WTC11 (cell line): ENCODE measurements around the gene ETF1. TPM values are rescaled to one million over a fixed set of nuclear protein-coding genes. Genes with fewer than 3 reads are reported as not detected.
A peak's percentile ranks its signal among the peaks of the same experiment; 100 is the strongest.

ENCODE experiments used
- ATAC-seq: fragments of 200-7000 bp; cut with Tn5 transposase; 2 replicates; pipeline ENCODE4 v1.10.0; 2021; ENCODE audit warnings: mild to moderate bottlenecking, moderate library complexity
- CTCF ChIA-PET: fragments of 300-600 bp; sonication (Branson Sonifier 250); formaldehyde crosslinking; loops from one replicate; lab custom pipeline; 2021; ENCODE audit warnings: antibody characterized with exemption; lab: Charles Lee
- POLR2A ChIA-PET: fragments of 350-600 bp; sonication (Branson Sonifier 250); formaldehyde crosslinking; loops from one replicate; lab custom pipeline; 2021; ENCODE audit warnings: antibody characterized with exemption; lab: Charles Lee
- DNase-seq: peaks from one replicate; pipeline ENCODE4 v3.0.0; 2021; ENCODE audit warnings: low spot score
- H3K27ac Mint-ChIP-seq: 2 replicates; pipeline ENCODE4 v1.8.0; 2021; ENCODE audit warnings: mixed read lengths
- H3K27me3 Mint-ChIP-seq: 2 replicates; pipeline ENCODE4 v1.8.0; 2021; ENCODE audit warnings: low read depth, mild to moderate bottlenecking, moderate library complexity, mixed read lengths
- H3K36me3 Mint-ChIP-seq: 2 replicates; pipeline ENCODE4 v1.8.0; 2021; ENCODE audit warnings: mixed read lengths
- H3K4me1 Mint-ChIP-seq: 2 replicates; pipeline ENCODE4 v1.8.0; 2022; ENCODE audit warnings: mixed read lengths
- H3K4me3 Mint-ChIP-seq: 2 replicates; pipeline ENCODE4 v1.8.0; 2021; ENCODE audit warnings: mild to moderate bottlenecking, moderate library complexity, mixed read lengths
- H3K9me3 Mint-ChIP-seq: 2 replicates; pipeline ENCODE4 v1.8.0; 2021; ENCODE audit warnings: mixed read lengths
- CREM ChIP-seq: sonication (generic); formaldehyde crosslinking; IDR thresholded peaks from 2 replicates; pipeline ENCODE4 v1.8.1; 2022; ENCODE audit warnings: mild to moderate bottlenecking, missing genetic modification reagents, moderate library complexity
- CTCF ChIP-seq: fragments of 200-600 bp; IDR thresholded peaks from 2 replicates; pipeline ENCODE4 v1.8.0; 2022; ENCODE audit warnings: antibody characterized with exemption
- EMX1 ChIP-seq: fragments of 250-450 bp; sonication (Bioruptor Pico); IDR thresholded peaks from 2 replicates; pipeline ENCODE4 v1.8.0; 2021; ENCODE audit warnings: mild to moderate bottlenecking
- ESRRA ChIP-seq: sonication (generic); formaldehyde crosslinking; IDR thresholded peaks from 2 replicates; pipeline ENCODE4 v1.8.1; 2022; ENCODE audit warnings: mild to moderate bottlenecking, missing genetic modification reagents, borderline replicate concordance
- FOXK1 ChIP-seq: sonication (generic); formaldehyde crosslinking; IDR thresholded peaks from 2 replicates; pipeline ENCODE4 v1.8.0; 2022; ENCODE audit warnings: mild to moderate bottlenecking, moderate library complexity, missing genetic modification reagents
- GABPB1 ChIP-seq: sonication (generic); formaldehyde crosslinking; IDR thresholded peaks from 2 replicates; pipeline ENCODE4 v1.8.1; 2023; ENCODE audit warnings: mild to moderate bottlenecking, missing genetic modification reagents
- GRHL2 ChIP-seq: fragments of 250-450 bp; sonication (Bioruptor Pico); IDR thresholded peaks from 2 replicates; pipeline ENCODE4 v1.8.0; 2022; ENCODE audit warnings: mild to moderate bottlenecking, moderate library complexity; ENCODE audit not compliant: insufficient replicate concordance, severe bottlenecking
- HMGA2 ChIP-seq: fragments of 250-450 bp; sonication (Bioruptor Pico); IDR thresholded peaks from 2 replicates; pipeline ENCODE4 v1.4.0; 2021; ENCODE audit warnings: mild to moderate bottlenecking, moderate library complexity
- MYBL2 ChIP-seq: sonication (generic); formaldehyde crosslinking; IDR thresholded peaks from 2 replicates; pipeline ENCODE4 v1.8.1; 2023; ENCODE audit warnings: mild to moderate bottlenecking, moderate library complexity, missing genetic modification reagents
- NFYB ChIP-seq: sonication (generic); formaldehyde crosslinking; conservative IDR thresholded peaks from 2 replicates; pipeline ENCODE4 v1.8.0; 2022; ENCODE audit warnings: low read depth, missing genetic modification reagents
- PRDM15 ChIP-seq: sonication (generic); formaldehyde crosslinking; IDR thresholded peaks from 2 replicates; pipeline ENCODE4 v1.8.0; 2022; ENCODE audit warnings: missing genetic modification reagents
- PREB ChIP-seq: sonication (generic); formaldehyde crosslinking; IDR thresholded peaks from 2 replicates; pipeline ENCODE4 v1.8.1; 2022; ENCODE audit warnings: mild to moderate bottlenecking, missing genetic modification reagents, moderate library complexity, borderline replicate concordance
- RELA ChIP-seq: sonication (generic); formaldehyde crosslinking; IDR thresholded peaks from 2 replicates; pipeline ENCODE4 v1.8.1; 2022; ENCODE audit warnings: missing genetic modification reagents, mild to moderate bottlenecking, borderline replicate concordance
- SOX15 ChIP-seq: fragments of 250-450 bp; sonication (Bioruptor Pico); IDR thresholded peaks from 2 replicates; pipeline ENCODE4 v1.9.0; 2021; ENCODE audit warnings: mild to moderate bottlenecking
- TCF7 ChIP-seq: sonication (generic); formaldehyde crosslinking; IDR thresholded peaks from 2 replicates; pipeline ENCODE4 v1.8.0; 2022; ENCODE audit warnings: mild to moderate bottlenecking, low read depth, missing genetic modification reagents, moderate library complexity
- ZNF512 ChIP-seq: sonication (generic); formaldehyde crosslinking; IDR thresholded peaks from 2 replicates; pipeline ENCODE4 v1.8.1; 2022; ENCODE audit warnings: missing genetic modification reagents, borderline replicate concordance
- ZNF671 ChIP-seq: fragments of 250-450 bp; sonication (Bioruptor Pico); IDR thresholded peaks from 2 replicates; pipeline ENCODE4 v1.8.0; 2021; ENCODE audit warnings: mild to moderate bottlenecking
- total RNA-seq: library from RNA; stranded (reverse); gene quantifications from 3 replicates; pipeline ENCODE4 v1.2.3, GENCODE V29; 2021
- TF ChIP-seq, protein P1 (sequence below): sonication (generic); formaldehyde crosslinking; IDR thresholded peaks from 2 replicates; pipeline ENCODE4 v1.8.0; 2022; ENCODE audit warnings: mild to moderate bottlenecking, missing genetic modification reagents
- TF ChIP-seq, protein P2 (sequence below): sonication (generic); formaldehyde crosslinking; IDR thresholded peaks from 2 replicates; pipeline ENCODE4 v1.8.0; 2022; ENCODE audit warnings: mild to moderate bottlenecking, missing genetic modification reagents
- TF ChIP-seq, protein P3 (sequence below): sonication (generic); formaldehyde crosslinking; IDR thresholded peaks from 2 replicates; pipeline ENCODE4 v1.8.0; 2023; ENCODE audit warnings: mild to moderate bottlenecking, missing genetic modification reagents

The ETF1 gene
- total RNA-seq, 1 experiment from 2014 or later = 137 TPM

DNA sequence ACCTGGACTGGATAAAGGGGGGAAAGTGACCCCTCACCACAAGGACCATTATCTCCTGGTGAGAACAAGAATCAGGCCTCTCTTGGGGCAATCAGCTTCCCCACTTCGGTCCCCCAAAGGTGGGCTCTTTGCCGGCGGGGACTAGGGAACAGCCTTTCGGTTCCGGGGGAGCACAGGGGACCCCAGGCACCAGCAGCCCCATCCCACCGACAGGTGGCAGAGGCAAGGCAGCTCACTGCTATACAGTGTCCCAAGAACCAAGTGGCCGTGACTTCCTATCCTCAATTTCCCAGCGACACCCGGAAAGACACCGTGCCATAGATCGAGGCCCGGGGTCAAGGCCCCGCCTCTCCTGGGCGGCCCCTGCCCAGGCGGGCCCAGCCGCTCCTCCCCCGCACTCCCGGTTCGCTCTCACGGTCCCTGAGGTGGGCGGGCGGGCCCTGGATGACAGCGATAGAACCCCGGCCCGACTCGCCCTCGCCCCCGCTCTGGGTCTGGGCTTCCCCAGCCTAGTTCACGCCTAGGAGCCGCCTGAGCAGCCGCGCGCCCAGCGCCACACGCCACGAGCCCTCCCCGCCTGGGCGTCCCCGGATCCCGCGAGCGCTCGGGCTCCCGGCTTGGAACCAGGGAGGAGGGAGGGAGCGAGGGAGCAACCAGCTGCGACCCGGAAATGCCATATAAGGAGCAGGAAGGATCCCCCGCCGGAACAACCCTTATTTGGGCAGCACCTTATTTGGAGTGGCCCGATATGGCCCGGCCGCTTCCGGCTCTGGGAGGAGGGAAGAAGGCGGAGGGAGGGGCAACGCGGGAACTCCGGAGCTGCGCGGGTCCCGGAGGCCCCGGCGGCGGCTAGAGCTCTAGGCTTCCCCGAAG lies 78.4 kb downstream of the ETF1 start (continued):
- TF ChIP-seq ZNF671 (CRISPR knock-in tag) (no peak), GRHL2 (CRISPR knock-in tag) (no peak), HMGA2 (CRISPR knock-in tag) (0 out of 2 replicates have a peak, but pooled peaks have one; percentile 22), SOX15 (CRISPR knock-in tag) (no peak), NFYB (CRISPR knock-in tag) (no peak), GABPB1 (CRISPR knock-in tag) (peak; percentile 50), RELA (CRISPR knock-in tag) (no peak), CTCF (peak; percentile 23; the same call in 1 of the 2 replicates), EMX1 (CRISPR knock-in tag) (0 out of 2 replicates have a peak, but pooled peaks have one; percentile 11)
- TF ChIP-seq, protein P1, sequence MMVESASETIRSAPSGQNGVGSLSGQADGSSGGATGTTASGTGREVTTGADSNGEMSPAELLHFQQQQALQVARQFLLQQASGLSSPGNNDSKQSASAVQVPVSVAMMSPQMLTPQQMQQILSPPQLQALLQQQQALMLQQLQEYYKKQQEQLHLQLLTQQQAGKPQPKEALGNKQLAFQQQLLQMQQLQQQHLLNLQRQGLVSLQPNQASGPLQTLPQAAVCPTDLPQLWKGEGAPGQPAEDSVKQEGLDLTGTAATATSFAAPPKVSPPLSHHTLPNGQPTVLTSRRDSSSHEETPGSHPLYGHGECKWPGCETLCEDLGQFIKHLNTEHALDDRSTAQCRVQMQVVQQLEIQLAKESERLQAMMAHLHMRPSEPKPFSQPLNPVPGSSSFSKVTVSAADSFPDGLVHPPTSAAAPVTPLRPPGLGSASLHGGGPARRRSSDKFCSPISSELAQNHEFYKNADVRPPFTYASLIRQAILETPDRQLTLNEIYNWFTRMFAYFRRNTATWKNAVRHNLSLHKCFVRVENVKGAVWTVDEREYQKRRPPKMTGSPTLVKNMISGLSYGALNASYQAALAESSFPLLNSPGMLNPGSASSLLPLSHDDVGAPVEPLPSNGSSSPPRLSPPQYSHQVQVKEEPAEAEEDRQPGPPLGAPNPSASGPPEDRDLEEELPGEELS (CRISPR knock-in tag) = 0 out of 2 replicates have a peak, but pooled peaks have one; percentile 3
- TF ChIP-seq, protein P2, sequence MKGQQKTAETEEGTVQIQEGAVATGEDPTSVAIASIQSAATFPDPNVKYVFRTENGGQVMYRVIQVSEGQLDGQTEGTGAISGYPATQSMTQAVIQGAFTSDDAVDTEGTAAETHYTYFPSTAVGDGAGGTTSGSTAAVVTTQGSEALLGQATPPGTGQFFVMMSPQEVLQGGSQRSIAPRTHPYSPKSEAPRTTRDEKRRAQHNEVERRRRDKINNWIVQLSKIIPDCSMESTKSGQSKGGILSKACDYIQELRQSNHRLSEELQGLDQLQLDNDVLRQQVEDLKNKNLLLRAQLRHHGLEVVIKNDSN (CRISPR knock-in tag) = no peak
- TF ChIP-seq, protein P3, sequence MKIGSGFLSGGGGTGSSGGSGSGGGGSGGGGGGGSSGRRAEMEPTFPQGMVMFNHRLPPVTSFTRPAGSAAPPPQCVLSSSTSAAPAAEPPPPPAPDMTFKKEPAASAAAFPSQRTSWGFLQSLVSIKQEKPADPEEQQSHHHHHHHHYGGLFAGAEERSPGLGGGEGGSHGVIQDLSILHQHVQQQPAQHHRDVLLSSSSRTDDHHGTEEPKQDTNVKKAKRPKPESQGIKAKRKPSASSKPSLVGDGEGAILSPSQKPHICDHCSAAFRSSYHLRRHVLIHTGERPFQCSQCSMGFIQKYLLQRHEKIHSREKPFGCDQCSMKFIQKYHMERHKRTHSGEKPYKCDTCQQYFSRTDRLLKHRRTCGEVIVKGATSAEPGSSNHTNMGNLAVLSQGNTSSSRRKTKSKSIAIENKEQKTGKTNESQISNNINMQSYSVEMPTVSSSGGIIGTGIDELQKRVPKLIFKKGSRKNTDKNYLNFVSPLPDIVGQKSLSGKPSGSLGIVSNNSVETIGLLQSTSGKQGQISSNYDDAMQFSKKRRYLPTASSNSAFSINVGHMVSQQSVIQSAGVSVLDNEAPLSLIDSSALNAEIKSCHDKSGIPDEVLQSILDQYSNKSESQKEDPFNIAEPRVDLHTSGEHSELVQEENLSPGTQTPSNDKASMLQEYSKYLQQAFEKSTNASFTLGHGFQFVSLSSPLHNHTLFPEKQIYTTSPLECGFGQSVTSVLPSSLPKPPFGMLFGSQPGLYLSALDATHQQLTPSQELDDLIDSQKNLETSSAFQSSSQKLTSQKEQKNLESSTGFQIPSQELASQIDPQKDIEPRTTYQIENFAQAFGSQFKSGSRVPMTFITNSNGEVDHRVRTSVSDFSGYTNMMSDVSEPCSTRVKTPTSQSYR = no peak

GRCh38 chr5:138464008-138464387 lies 79.0 kb downstream of the ETF1 start:
- ChIA-PET CTCF (interaction anchor here (0.6 to 13.9 kb wide), 14 partner anchors 8 to 923 kb away, joined by 3 to 254 read pairs (median 7); partner anchors contain the start of genes HSPA9, KDM3B and KIF20A), POLR2A (interaction anchor here (2.6 to 3.1 kb wide), 2 partner anchors 15 to 79 kb away, joined by 13 to 18 read pairs; partner anchors contain the start of gene ETF1)
- Mint-ChIP-seq H3K27ac (peak overlapping the region; percentile 94; the same call in 1 of the 2 replicates), H3K36me3 (peaks cover 22% of the 10 kb centered on the region), H3K4me3 (peak overlapping the region; percentile 83), H3K9me3 (no peaks in the 10 kb centered on the region), H3K27me3 (peaks cover 34% of the 10 kb centered on the region), H3K4me1 (0 out of 2 replicates have a peak, but pooled peaks cover 7% of the 10 kb centered on the region)
- ATAC-seq = peak; percentile 61
- peak; percentile 92 for DNase-seq
- TF ChIP-seq FOXK1 (CRISPR knock-in tag) (peak; percentile 72; the same call in 1 of the 2 replicates), CREM (CRISPR knock-in tag) (0 out of 2 replicates have a peak, but pooled peaks have one; percentile 49), TCF7 (CRISPR knock-in tag) (no peak), PREB (no peak), ZNF512 (CRISPR knock-in tag) (no peak), MYBL2 (CRISPR knock-in tag) (peak; percentile 77), PRDM15 (CRISPR knock-in tag) (0 out of 2 replicates have a peak, but pooled peaks have one; percentile 44), ESRRA (CRISPR knock-in tag) (peak; percentile 77; the same call in 1 of the 2 replicates)
